ENCODE measurements around the gene MTFR2. TPM values are rescaled to one million over a fixed set of nuclear protein-coding genes. Genes with fewer than 3 reads are reported as not detected.

MTFR2 gene
- total and polyA plus RNA-seq, 2 of the 13 experiments (the other 11 are each of a cell fraction or from before 2014, with no cell fraction given) = 6.7 to 10.7 TPM

DNA sequence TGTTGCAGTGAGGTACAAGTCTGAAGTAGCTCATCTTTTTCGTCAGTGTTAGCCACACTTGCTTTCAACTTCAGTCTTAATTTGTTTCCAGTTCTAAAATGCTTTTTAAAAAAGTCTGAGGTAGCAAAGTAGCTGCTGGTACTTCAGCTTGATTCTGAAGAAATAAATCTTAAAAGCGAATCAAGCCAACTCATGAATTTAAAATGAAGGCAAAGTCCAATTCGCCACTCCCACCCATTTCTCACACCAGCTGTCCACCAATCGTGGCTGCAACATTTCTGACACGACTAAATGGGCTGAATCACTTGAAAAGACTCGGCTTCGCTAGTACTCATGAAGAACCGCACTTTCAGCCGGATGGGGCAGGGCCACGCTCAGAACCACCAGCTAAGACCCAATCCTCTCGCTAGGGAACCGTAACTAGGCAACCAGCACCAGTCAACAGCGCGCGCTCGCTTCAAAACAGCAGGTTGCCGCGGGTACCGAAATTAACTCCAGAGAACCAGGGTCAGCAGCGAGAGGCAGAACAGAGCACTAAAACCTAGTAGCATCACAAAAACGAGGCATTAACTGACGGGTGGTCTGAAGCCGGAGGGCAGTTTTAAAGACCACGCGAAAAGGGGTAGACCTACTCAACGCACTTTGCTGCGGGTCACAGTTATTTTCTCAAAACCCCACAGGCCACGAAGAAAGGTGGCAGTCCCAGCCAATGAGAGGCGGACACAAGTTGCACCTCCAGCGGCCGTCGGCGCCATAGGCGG lies 38.6 kb upstream of the MTFR2 start (continued):
- TF ChIP-seq SMC3 (IDR thresholded peaks at IDR 0.05; ENCODE audit: low read length) (no peak), NFYC (CRISPR knock-in tag; IDR thresholded peaks at IDR 0.05) (no peak; the same call in none of the 2 replicates), NR1H2 (CRISPR knock-in tag; IDR thresholded peaks at IDR 0.05; ENCODE audit: borderline replicate concordance, low read depth) (no peak), ZNF383 (CRISPR knock-in tag; IDR thresholded peaks at IDR 0.05; ENCODE audit: borderline replicate concordance) (no peak), JARID2 (CRISPR knock-in tag; IDR thresholded peaks at IDR 0.05; ENCODE audit: insufficient replicate concordance) (no peak), MATR3 (CRISPR knock-in tag; IDR thresholded peaks at IDR 0.05) (no peak), SRF (IDR thresholded peaks at IDR 0.05; ENCODE audit: low read depth, low read length) (no peak), NCOR1 (IDR thresholded peaks at IDR 0.05; ENCODE audit: borderline replicate concordance, low read length) (peak; percentile 82), ZFP90 (CRISPR knock-in tag; IDR thresholded peaks at IDR 0.05; ENCODE audit: borderline replicate concordance) (no peak; the same call in 1 of the 2 replicates), TCF12 (IDR thresholded peaks at IDR 0.05) (no peak), TCF12 (CRISPR knock-in tag; IDR thresholded peaks at IDR 0.05) (no peak), AHR (CRISPR knock-in tag; IDR thresholded peaks at IDR 0.05) (no peak; the same call in 1 of the 2 replicates), ZFP36L1 (CRISPR knock-in tag; IDR thresholded peaks at IDR 0.05) (no peak), ZFP41 (CRISPR knock-in tag; IDR thresholded peaks at IDR 0.05; ENCODE audit: borderline replicate concordance) (no peak), ZNF891 (CRISPR knock-in tag; IDR thresholded peaks at IDR 0.05) (no peak), MZF1 (CRISPR knock-in tag; IDR thresholded peaks at IDR 0.05; ENCODE audit: borderline replicate concordance) (no peak), TBX2 (CRISPR knock-in tag; IDR thresholded peaks at IDR 0.05; ENCODE audit: borderline replicate concordance) (no peak; the same call in 1 of the 2 replicates), RBM22 (optimal IDR thresholded peaks at IDR 0.05; ENCODE audit: low read length) (peak; percentile 89)
- TF ChIP-seq, protein P1, sequence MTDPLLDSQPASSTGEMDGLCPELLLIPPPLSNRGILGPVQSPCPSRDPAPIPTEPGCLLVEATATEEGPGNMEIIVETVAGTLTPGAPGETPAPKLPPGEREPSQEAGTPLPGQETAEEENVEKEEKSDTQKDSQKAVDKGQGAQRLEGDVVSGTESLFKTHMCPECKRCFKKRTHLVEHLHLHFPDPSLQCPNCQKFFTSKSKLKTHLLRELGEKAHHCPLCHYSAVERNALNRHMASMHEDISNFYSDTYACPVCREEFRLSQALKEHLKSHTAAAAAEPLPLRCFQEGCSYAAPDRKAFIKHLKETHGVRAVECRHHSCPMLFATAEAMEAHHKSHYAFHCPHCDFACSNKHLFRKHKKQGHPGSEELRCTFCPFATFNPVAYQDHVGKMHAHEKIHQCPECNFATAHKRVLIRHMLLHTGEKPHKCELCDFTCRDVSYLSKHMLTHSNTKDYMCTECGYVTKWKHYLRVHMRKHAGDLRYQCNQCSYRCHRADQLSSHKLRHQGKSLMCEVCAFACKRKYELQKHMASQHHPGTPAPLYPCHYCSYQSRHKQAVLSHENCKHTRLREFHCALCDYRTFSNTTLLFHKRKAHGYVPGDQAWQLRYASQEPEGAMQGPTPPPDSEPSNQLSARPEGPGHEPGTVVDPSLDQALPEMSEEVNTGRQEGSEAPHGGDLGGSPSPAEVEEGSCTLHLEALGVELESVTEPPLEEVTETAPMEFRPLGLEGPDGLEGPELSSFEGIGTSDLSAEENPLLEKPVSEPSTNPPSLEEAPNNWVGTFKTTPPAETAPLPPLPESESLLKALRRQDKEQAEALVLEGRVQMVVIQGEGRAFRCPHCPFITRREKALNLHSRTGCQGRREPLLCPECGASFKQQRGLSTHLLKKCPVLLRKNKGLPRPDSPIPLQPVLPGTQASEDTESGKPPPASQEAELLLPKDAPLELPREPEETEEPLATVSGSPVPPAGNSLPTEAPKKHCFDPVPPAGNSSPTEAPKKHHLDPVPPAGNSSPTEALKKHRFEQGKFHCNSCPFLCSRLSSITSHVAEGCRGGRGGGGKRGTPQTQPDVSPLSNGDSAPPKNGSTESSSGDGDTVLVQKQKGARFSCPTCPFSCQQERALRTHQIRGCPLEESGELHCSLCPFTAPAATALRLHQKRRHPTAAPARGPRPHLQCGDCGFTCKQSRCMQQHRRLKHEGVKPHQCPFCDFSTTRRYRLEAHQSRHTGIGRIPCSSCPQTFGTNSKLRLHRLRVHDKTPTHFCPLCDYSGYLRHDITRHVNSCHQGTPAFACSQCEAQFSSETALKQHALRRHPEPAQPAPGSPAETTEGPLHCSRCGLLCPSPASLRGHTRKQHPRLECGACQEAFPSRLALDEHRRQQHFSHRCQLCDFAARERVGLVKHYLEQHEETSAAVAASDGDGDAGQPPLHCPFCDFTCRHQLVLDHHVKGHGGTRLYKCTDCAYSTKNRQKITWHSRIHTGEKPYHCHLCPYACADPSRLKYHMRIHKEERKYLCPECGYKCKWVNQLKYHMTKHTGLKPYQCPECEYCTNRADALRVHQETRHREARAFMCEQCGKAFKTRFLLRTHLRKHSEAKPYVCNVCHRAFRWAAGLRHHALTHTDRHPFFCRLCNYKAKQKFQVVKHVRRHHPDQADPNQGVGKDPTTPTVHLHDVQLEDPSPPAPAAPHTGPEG (CRISPR knock-in tag; IDR thresholded peaks at IDR 0.05) = no peak
- TF ChIP-seq, protein P2, sequence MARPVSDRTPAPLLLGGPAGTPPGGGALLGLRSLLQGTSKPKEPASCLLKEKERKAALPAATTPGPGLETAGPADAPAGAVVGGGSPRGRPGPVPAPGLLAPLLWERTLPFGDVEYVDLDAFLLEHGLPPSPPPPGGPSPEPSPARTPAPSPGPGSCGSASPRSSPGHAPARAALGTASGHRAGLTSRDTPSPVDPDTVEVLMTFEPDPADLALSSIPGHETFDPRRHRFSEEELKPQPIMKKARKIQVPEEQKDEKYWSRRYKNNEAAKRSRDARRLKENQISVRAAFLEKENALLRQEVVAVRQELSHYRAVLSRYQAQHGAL (CRISPR knock-in tag; IDR thresholded peaks at IDR 0.05; ENCODE audit: not compliant biosample characterization) = no peak
- TF ChIP-seq, protein P3, sequence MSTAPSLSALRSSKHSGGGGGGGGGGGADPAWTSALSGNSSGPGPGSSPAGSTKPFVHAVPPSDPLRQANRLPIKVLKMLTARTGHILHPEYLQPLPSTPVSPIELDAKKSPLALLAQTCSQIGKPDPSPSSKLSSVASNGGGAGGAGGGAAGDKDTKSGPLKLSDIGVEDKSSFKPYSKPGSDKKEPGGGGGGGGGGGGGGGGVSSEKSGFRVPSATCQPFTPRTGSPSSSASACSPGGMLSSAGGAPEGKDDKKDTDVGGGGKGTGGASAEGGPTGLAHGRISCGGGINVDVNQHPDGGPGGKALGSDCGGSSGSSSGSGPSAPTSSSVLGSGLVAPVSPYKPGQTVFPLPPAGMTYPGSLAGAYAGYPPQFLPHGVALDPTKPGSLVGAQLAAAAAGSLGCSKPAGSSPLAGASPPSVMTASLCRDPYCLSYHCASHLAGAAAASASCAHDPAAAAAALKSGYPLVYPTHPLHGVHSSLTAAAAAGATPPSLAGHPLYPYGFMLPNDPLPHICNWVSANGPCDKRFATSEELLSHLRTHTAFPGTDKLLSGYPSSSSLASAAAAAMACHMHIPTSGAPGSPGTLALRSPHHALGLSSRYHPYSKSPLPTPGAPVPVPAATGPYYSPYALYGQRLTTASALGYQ (CRISPR knock-in tag; IDR thresholded peaks at IDR 0.05) = no peak

Measured in HepG2 (cell line).